ENCODE results near the gene APOD.
A peak's percentile ranks its signal among the peaks of the same experiment; 100 is the strongest.

Gene APOD

GRCh38 chr3:195524171-195524896 lies 59.4 kb downstream of the APOD start:
- in situ Hi-C loops (cut with HindIII; ENCODE audit: low sequenced_read_pairs), result no loop called here
- no peak for DNase-seq (ENCODE audit: low read depth)
- no peak for TF ChIP-seq CTCF (IDR thresholded peaks at IDR 0.05; ENCODE audit: low read depth, low read length, missing control alignments)
- no peak overlapping the region for H3K4me3 ChIP-seq (ENCODE audit: low read depth, low read length)

- DNase-seq (ENCODE audit: low read depth), result peak; percentile 31
- TF ChIP-seq CTCF (IDR thresholded peaks at IDR 0.05; ENCODE audit: low read depth, low read length, missing control alignments), result peak; percentile 27
- no peak overlapping the region for H3K4me3 ChIP-seq (ENCODE audit: low read depth, low read length)
- in situ Hi-C loops (cut with HindIII; ENCODE audit: low sequenced_read_pairs), result no loop called here
Measured at GRCh38 chr3:195522254-195523023, 61.3 kb downstream of the APOD start.

Data from astrocyte of the cerebellum (primary cell).